GM23338 (cell line): ENCODE results near the gene CYP2W1.

ENCODE experiments used
- EZH2phosphoT487 ChIP-seq: fragments of 200-600 bp; sonication (generic); IDR thresholded peaks from one replicate; pipeline ENCODE4 v1.8.1; 2018; ENCODE audit warnings: antibody characterized with exemption; ENCODE audit not compliant: unreplicated experiment
- NANOG ChIP-seq: IDR thresholded peaks from 2 replicates; pipeline ENCODE4 v1.6.1; 2016; ENCODE audit warnings: antibody characterized with exemption, borderline replicate concordance
- ZNF331 ChIP-seq: fragments of 250-450 bp; sonication (Bioruptor Pico); IDR thresholded peaks from 2 replicates; pipeline ENCODE4 v1.5.0; 2020; ENCODE audit warnings: low read depth, mild to moderate bottlenecking, moderate library complexity
- TF ChIP-seq, protein P1 (sequence below), 2 experiments: fragments of 200-600 bp in 1 of 2; sonication (generic) in 1 of 2; conservative IDR thresholded peaks; 2 replicates each; pipeline versions ENCODE4 v1.5.1 to v1.6.1; 2016 to 2017; ENCODE audit warnings: antibody characterized with exemption in 2 of 2, low read depth in 2 of 2, mild to moderate bottlenecking in 2 of 2, moderate library complexity in 1 of 2

GRCh38 chr7:1019789-1020610 is 37.0 kb downstream of the CYP2W1 start:
- no peak for TF ChIP-seq EZH2phosphoT487
- TF ChIP-seq, protein P1, sequence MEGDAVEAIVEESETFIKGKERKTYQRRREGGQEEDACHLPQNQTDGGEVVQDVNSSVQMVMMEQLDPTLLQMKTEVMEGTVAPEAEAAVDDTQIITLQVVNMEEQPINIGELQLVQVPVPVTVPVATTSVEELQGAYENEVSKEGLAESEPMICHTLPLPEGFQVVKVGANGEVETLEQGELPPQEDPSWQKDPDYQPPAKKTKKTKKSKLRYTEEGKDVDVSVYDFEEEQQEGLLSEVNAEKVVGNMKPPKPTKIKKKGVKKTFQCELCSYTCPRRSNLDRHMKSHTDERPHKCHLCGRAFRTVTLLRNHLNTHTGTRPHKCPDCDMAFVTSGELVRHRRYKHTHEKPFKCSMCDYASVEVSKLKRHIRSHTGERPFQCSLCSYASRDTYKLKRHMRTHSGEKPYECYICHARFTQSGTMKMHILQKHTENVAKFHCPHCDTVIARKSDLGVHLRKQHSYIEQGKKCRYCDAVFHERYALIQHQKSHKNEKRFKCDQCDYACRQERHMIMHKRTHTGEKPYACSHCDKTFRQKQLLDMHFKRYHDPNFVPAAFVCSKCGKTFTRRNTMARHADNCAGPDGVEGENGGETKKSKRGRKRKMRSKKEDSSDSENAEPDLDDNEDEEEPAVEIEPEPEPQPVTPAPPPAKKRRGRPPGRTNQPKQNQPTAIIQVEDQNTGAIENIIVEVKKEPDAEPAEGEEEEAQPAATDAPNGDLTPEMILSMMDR (conservative IDR thresholded peaks at IDR 0.05; ENCODE audit: low read depth in 2 of 2) = peak in 1 of 2 experiments; percentile 26; a peak in 1 of 4 replicates
- no peak for TF ChIP-seq ZNF331 (CRISPR knock-in tag)
- no peak for TF ChIP-seq NANOG
